ENCODE results near the gene CSRNP2.
"Not testable (repeated sequence)": the region's sequence is repeated elsewhere in the genome, so short reads cannot be mapped to it uniquely, and the experiment has no call there.

The CSRNP2 gene

DNA sequence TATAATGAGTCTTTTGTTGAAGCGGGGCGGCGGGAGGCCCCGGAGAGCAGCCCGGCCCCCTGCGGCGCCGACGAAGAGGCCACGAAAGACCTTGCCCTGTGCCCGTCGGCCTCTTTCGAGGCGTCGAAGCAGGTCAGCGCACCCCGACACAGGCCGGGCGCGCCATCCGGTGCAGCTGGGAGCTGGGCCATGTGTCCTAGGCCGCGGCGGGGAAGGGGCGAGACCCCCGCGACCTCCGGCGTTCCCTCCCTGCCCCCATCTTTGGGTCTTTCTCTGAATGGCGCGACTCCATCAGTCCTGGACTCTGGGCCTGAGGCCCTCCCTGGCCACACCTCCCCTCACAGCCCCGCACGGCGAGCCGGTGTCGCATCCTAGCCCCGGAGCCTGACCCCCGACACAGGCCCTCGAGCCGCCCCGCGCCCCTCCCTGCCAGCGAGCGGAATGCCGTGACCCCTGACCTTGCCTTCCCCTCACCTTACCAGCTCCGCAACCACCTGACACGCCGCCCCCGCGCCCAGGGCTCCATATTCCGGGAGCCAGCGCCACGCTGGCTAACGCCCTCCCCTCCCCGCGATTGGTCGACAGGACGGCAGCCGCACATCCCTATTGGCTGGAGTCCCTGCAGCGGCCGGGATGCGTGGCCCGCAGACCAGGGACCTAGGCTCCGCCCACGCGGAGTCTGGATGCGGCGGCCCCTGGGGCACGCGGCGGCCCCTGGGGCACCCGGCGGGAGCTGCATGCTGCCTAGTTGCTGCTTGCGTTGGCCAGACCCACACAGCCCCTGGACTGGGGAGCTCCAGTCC lies 57.4 kb downstream of the CSRNP2 start, which contains the start of gene SLC11A2:
Gene SLC11A2, minus strand, starts transcription at position 549 of the 803 bp plus-strand sequence. CDS start 15,656 bp downstream, outside the sequence.
- DNase-seq: peak; percentile 95

DNA sequence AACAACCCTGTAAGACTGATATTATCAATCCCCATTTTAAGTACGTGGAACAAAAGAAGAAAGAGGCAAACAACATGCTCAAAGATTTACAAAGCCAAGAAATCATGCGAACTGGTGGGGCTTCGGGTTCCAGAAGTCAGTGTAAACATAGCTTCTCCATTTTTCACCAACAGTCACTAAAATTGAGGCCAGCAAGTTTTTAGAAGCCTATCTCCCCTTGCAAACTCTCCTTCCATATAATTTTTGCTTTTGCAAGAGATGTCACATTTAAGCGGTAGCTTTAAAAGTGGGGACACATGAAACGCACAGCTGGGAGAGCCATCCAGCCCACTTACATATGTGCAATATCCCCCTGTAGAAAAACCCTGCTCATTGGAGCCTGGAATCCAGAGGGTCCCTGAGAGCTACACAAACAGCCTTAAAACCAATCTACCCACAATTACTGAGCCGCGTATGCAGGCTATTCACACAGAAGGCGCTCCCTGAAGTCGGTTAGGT lies 58.0 kb downstream of the CSRNP2 start:
- no peak for DNase-seq

DNA sequence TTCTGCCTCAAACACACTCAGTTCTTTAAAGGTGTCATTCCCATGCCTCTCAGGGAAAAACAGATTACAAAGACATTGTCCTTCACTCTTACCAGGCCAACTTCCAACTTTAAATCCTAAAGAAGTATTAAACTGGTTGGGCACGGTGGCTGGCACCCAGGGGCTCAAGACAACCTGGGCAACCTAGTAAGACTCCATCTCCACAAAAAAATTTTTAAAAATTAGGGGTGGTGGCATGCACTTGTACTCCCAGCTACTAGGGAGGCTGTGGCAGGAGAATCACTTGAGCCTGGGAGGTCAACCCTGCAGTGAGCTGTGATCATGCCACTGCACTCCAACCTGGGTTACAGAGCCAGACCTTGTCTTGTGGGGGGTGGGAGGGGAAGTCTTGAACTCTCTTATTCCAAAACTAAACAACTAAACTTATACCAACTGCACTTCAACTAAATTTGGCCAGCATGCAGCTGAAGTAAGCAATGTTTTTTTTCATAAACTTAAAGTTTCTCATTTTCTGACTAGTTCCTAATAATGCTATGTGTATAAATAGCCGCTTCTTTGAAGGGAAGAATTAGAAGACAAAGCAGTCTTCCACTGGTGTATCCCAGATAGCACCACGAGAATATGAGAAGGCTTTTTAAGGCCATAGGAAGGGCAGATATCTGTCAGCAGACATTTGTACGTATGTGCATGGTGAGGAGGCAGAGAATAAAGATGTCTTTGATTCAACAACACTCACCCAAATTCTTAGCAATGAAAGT lies 59.6 kb downstream of the CSRNP2 start:
- DNase-seq: no peak

DNA sequence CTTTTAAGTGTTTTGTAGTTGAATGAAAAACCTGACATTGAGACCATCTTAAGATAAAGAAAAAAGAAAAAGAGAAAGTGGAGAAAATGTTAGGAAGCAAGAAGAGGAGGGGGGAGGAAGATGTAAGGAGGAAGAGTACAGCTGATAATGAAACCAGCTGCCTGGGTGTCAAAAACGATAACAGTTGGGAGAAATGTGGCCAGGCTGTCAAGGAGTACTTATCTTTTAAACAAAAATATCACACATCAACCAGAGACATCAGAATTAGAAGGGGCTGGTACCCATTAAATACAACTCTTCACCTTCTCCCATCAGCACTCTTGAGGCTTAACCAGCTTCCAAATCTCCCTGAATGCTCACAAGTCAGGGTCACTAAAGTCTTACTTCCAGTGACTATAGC lies 61.7 kb downstream of the CSRNP2 start:
- DNase-seq: no peak

DNA sequence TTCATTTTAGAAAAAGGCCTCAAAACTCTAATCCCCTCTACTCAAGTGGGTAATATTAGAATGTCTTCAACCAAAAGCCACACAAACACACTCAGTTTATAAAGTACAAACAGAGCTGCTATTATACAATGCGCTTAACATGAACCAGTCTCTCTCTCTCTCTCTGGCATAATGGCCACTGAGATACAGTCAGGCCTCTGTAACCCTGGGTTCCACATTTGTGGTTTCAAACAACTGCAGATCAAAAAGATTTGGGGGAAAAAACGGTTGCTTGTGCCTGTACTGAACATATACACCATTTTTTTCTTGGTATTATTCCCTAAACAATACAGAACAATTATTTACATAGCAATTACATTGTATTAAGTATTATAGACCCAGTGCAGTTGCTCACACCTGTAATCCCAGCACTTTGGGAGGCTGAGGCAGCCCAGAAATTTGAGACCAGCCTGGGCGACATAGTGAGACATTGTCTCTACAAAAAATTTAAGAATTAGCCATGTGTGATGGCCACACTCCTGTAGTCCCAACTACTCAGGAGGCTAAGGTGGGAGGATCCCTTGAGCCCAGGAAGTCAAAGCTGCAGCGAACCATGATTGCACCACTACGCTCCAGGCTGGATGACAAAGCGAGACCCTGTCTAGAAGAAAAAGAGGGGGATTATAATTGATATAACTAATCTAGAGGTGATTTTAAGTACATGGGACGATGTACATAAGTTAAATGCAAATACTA lies 62.8 kb downstream of the CSRNP2 start:
- DNase-seq: no peak

DNA sequence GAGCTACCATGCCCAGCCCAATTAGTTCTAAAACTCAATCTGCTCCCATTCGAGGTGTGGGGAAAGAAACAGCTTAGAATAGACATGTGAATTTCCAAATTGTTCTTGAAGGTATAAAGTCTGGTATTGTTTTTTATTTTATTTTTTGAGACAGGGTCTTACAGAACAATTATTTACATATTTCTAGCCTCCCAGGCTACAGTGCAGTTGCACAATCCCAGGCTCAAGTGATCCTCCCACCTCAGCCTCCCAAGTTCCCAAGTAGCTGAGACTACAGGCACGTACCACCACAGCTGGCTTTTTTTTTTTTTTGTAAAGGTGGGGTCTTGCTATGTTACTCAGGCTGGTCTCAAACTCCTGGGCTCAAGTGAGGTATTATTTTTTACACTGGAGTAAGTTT lies 63.5 kb downstream of the CSRNP2 start:
- DNase-seq: no peak

DNA sequence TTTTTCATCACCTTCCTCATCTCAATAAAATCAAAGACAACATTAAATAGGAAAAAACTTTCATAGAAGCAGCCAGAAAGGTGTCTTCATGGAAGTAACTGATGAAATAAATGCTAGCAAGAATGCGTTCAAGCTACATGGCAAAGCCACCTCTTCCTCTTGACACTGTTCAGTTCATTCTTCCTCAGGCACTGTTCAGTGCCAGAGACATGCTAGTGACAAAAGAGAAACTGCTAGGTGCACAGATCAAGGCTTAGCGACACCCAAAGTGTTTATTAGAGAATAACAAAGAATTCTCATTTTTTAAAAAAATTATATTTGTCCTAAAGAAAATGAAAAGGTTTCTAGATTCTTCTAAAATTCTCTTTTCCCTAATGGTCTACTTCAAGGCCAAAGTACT lies 64.4 kb downstream of the CSRNP2 start:
- DNase-seq: no peak

DNA sequence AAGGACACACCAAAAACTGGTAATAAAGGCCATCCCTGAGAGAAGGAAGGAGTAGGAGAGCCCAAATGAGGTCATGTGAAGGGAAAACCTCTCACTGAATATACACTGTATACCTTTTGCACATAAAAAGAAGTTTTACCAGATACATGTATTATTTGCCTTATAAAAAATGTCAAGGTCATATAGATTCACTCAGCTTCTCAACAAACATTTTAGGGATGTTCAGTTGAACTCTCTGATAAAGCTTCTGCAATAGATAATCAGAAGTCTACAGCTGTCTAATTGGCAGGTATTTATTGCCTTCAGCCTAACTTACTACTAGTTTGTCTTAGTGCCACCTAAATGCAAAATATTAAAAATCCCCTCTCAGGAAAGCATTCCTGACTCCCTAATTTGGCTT lies 65.9 kb downstream of the CSRNP2 start:
- no peak for DNase-seq

DNA sequence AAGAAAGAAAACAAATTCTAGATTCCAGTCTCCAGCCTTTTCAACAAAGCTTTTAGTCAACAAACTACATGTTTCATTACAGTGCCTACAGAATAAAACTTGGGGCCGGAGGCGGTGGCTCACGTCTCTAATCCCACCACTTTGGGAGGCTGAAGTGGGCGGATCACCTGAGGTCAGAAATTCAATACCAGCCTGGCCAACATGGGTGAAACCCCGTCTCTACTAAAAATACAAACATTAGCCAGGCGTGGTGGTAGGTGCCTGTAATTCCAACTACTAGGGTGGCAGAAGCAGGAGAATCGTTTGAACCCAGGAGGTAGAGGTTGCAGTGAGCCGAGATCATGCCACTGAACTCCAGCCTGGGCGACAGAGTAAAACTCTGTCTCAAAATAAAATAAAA lies 68.9 kb downstream of the CSRNP2 start:
- DNase-seq: not testable (repeated sequence)

DNA sequence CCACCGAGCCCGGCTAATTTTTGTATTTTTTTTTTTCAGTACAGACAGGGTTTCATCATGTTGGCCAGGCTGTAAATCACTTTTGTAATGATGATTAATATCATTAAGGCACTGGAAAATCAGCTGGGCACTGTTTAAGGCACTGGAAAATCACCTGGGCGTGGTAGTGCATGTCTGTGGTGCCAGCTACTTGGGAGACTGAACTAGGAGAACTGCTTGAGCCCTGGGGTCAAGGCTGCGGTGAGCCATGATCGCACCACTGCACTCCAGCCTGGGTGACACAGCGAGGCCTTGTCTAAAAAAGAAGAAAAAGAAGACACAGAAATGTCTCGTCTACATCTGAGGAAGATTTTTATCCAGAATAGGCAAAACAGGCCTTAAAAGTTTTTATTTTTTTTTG lies 70.0 kb downstream of the CSRNP2 start:
- DNase-seq: no peak

DNA sequence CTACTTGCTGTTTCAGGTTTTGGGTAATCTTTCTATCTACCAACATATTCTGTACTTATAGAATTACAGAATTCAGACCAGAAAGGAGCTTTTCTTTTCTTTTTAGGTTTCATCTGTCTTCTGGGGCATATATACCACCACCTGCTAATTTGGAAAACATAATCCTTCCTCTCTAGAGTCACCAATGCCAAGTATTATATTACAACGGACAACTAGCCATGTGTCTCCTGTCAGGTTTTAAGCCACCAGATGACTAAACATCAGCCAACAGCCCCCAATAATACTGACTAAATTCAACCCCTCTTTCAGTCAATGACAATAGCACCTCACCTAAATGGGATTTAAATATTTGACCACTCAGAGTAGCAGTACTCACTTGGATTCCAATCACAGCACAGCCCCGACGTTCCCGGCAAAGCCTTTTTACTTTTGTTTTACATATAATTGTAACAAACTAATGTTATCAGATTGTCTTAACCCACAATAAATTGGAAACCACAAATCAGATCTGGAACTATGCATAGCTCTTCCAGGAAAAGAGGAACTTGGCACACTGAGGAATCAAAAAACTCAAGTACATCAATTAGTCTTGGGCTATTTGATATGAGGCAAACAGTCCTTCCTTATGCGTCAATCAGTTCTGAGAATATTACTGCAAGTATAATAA lies 70.7 kb downstream of the CSRNP2 start:
- DNase-seq: no peak

DNA sequence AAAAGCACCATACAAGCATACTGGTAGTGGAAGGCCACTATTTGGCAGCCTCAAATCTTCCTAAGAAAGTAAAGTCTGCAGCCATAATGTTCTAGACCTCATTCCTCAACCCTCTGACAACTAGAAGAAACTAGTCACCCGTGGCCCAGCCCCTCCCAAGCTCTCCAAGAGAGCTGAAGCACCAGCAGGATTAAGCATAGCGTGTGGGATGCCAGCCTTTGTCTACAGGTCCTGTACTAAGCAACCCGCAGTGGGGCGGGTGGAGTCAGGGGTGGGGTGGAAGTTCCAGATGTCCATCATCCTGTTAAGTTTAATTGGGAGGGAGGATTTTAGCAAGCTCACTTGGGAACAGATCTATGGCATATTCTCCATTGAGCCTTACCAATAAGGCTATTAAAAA lies 71.4 kb downstream of the CSRNP2 start:
- no peak for DNase-seq

All from stimulated activated CD8-positive, alpha-beta memory T cell treated with anti-CD3 and anti-CD28 coated beads, Interleukin-4, amount 100 ng/mL, for 48 hours (primary cell).